ENCODE results near the gene NPW. TPM values are rescaled to one million over a fixed set of nuclear protein-coding genes. Genes with fewer than 3 reads are reported as not detected.
A peak's percentile ranks its signal among the peaks of the same experiment; 100 is the strongest.

Gene NPW
- polyA plus RNA-seq, 3 donors, result 0.54 to 0.68 TPM; not detected in 1

DNA sequence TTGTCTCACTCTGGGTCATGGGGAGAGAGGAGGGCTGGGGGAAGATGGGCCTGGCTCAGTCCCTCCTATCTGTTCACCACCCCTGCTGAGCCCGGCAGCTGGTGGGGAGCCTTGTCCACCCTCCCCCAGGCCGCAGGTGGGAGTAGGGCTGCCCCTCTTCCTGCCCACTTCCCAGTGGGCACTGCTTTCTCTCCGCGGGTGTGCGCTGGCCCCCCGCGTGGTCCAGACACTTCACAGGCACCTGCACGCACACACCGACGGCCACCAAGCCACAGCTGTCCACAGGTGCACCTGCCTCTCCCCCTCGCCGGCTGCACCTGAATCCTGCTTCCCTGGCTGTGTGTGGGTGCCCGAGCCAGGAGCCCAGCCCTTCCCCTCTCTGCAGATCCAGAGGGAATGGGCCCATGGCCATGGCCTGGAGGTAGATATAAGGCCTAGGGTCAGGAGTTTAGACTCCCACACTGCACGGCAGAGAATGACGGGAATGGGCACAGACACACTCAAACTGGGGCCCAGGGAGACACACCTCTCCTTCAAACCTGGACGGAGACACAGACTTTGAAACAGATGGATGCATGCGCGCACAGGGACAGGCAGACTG lies 9.1 kb downstream of the NPW start:
- 59 to 82% (median 69%) methylated on average over 16 to 18 of the region's 18 CpGs for WGBS, 3 donors

DNA sequence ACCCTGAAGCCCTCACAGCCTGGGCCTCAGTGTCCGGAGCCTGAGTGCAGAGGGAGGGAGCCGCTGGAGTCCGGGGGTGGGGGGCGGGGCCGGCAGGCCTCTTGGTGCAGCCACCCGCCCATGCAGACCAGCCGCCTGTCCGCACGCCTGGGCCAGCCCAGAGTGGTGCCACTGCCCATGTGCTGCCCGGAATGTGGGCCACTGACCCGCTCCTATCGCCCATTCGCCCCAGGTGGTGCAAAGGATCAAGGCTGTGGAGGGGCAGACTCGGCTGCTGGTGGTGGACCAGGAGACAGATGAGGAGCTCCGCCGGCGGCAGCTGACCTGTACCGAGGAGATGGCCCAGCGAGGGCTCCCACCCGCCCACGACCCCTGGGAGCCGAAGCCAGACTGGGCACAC lies 9.8 kb downstream of the NPW start:
- H3K27ac ChIP-seq (ENCODE audit: low read depth, low read length), result no peak overlapping the region
- WGBS, 3 donors, result 58 to 91% (median 79%) methylated on average over 21 to 22 of the region's 22 CpGs

More for the DNA sequence above, 9.1 kb downstream of the NPW start:
- H3K27ac ChIP-seq (ENCODE audit: low read depth, low read length), result no peak overlapping the region

DNA sequence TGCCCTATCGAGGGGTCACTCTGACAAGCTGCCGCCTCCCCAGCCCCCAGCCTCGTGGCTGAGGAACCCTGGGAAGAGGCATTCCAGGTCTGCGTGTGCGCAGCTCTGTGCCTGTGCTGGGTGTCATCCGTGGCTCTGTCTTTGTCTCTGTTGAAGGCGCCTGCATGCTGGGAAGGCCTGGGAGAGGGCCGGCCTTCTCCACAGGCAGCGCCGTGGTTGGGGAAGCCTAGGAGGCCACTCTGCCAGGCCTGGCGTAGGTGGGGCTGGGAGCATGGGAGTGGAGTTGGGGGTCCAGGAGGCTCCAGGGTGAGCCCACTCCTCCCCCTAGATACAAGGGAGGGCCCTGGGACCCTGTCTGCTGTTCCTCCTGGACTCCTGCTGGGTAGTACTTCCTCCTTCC lies 10.5 kb downstream of the NPW start:
- H3K27ac ChIP-seq (ENCODE audit: low read depth, low read length), result no peak overlapping the region
- 76 to 88% (median 82%) methylated on average over 11 of the region's 11 CpGs for WGBS, 3 donors

DNA sequence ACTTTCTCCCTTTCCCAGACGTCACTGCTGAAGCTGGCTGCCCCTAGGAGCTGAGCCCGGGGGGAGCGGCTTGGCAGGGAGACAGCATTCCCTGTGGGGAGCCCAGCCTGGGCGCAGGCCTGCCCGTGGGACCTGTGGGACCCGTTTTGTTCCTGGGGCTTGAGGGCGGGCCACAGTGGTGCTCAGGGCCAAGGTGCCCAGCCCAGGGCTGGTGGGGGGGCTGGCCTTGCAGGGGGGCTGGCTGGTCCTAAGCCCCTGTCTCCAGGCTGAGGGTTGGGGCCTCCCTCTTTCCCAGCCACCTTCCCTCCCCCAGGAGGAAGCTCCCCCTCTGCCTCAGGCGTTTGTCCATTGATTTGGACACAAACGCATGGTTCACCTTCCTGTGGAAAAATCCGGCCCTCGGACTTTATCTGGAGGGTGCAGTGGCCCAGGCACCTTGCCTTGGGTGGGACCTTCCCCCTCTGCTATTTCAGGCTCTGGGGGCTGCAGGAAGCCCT lies 11.5 kb downstream of the NPW start:
- H3K27ac ChIP-seq (ENCODE audit: low read depth, low read length), result no peak overlapping the region
- WGBS, 3 donors, result 55 to 75% (median 59%) methylated on average over 9 to 11 of the region's 11 CpGs

DNA sequence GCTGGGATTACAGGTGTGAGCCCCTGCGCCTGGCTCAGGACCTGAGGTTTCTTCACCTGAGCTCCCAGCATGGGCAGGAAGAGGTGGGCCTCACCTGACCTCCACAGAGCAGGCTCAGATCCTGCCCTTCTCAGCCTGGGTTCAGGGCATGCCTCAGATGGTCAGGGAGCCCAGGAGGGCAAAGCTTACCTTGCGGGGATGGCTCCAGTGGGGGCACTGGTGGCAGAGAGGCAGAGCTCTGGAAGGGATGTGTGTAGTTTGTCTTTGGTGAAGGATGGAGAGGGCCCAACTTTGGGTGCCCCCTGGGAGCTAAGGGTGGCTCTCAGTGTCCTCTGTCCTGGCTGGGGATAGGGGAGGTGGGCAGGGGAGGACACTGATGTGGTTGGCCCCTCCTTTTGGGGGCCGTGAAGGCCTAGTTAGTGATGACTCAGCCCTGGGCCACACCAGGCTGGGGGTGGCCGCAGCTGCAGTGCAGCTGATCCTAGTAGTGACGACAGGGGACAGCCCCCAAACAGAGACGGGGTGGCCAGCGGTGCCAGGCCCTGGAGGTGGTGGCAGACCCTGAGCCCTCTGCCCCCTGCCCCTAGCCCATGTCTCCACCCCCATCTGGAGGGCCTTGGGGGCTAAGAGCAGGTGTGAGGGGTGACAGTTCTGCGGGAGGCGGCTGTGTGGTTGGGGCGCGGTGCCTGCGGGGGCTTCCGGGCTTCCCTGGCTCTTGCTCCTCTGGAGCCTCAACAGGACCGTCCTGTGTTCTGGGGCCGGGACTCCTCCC lies 12.9 kb downstream of the NPW start:
- peak overlapping the region; percentile 76 for H3K27ac ChIP-seq (ENCODE audit: low read depth, low read length)
- WGBS, 3 donors, result 47 to 81% (median 57%) methylated on average over 15 of the region's 15 CpGs

DNA sequence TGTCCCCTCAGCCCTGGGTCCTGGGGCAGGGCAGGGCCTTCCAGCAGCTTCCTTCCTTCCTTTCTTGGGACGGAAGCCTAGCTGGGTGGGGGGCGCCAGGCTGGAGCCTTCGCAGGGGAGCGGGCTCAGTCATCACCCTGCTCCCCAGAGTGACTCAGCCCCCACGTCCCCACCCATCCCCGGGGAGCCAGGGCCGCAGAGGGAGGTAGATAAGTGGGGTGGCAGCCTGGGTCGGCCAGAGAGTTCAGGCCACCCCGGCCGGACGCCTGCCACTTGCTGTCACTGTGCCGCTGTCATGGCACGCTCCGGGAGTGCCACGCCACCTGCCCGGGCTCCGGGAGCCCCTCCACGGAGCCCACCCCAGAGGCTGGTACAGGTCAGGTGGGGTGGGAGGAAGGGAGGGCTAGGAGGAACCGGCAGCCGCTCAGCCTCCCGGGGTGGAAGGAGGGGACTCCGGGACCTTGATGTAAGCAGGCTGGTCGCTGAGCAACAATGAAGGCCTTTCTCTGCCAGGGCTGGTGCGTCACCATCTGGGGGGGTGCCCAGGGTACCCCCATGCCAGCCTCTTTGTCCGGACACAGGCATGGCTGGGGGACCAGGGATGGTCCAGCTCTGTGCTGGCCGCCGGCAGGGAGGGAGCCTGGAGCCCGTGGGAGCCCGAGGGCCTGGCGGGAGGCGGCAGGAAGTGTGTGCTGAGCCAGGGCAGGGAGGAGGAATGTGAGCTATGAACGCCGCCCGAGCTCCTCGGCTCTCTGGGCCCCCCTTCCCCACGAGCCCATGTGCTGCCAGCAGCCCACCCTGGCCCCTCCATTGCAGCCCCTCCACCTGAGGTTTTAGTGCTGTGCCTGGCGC lies 13.7 kb downstream of the NPW start:
- 9 to 41% (median 16%) methylated on average over 33 to 37 of the region's 37 CpGs for WGBS, 3 donors

DNA sequence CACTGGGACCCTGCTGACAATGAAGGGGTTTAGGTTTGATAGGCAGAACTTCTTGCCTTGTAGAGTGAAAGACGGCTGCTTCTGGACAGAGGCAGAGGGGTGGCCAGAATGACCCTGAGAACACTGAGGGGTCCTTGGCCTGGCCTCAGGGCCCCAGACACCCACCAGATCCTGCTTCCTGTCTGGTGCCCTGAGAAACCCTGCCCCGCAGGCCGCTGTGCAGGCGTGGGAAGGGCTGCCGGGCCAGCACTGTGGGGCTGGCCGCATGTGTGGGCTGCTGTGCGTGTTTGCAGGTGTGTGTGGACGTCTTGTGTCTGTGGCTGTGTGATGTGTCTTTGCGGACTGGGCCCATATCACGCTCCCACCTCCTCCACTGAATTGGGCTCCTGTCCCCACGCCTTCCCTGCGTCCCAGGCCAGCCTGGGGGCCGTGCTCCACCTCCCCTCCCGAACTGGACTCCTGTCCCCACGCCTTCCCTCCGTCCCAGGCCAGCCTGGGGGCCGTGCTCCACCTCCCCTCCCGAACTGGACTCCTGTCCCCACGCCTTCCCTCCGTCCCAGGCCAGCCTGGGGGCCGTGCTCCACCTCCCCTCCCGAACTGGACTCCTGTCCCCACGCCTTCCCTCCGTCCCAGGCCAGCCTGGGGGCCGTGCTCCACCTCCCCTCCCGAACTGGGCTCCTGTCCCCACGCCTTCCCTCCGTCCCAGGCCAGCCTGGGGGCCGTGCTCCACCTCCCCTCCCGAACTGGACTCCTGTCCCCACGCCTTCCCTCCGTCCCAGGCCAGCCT lies 14.5 kb downstream of the NPW start:
- peak overlapping the region; percentile 75 for H3K27ac ChIP-seq (ENCODE audit: low read depth, low read length)
- WGBS, 3 donors, result 38 to 74% (median 40%) methylated on average over 13 to 16 of the region's 32 CpGs

More for the DNA sequence above, 13.7 kb downstream of the NPW start:
- H3K27ac ChIP-seq (ENCODE audit: low read depth, low read length), result peak overlapping the region; percentile 76

DNA sequence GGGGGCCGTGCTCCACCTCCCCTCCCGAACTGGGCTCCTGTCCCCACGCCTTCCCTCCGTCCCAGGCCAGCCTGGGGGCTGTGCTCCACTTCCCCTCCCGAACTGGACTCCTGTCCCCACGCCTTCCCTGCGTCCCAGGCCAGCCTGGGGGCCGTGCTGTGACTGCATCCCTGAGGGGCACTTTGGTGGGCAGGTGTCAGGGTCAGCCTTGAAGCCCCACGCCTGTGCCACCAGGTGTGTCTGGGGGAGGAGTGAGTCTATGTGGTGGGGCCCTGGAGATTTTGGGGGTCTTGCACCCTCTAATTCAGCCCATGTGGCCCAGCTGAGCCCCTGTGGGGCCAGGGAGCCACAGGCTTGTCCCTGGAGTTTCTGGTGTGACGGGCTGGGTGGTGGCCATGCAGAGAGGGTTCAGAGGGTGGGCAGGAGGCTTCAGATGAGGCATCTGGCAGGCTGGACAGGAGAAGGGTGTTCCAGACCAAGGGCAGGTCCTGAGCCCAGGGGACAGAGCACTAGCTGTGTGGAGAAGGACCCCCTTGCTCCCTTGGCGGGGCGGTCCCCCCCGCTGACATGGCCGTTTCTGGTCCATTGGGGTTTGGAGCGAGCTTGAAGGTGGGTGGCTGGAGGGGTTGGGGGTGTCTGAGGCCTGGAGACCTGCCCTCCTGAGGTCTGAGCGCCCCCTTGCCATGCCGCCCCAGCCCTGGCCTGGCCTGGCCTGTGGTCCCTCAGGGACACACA lies 15.3 kb downstream of the NPW start:
- 58 to 78% (median 65%) methylated on average over 14 to 17 of the region's 17 CpGs for WGBS, 3 donors
- peak overlapping the region; percentile 57 for H3K27ac ChIP-seq (ENCODE audit: low read depth, low read length)

DNA sequence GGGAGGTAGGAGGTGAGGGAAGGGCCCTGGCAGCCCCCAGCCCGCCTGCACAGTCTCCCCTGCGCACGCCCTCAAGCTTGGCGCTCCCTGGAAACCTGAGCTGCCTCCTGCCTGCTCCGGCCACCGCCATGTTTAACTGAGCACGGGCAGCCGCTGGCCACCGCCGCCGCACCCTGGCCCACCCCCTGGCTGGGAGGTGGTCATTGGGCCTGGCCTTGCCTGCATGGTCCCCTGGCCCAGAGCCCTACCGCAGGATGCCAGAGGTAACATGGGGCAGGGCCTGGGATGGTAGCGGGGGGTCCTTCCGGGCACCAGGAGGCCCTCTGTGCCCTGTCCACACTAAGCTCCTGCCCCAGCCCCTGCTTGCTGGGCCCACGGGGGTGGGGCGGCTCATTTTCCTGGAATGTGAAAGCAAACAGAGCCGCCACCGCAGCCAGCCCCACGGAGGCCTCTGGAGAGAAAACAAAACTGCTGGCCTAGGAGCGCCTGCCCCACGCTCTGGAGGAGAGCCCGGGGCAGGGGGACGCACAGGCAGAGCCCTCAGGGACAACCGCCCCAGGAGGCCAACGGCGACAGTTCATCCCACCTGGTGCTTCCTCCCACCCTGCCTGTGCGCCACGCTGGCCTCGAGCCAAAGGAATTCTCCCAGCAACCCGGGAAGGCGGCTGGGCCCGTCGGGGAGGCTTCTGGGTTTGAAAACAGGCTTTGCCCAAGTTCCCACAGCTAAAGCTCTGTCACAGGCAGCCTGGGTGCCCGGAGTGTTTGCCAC lies 16.0 kb downstream of the NPW start:
- peak overlapping the region; percentile 57 for H3K27ac ChIP-seq (ENCODE audit: low read depth, low read length)
- WGBS, 3 donors, result 32 to 48% (median 42%) methylated on average over 29 to 34 of the region's 34 CpGs

DNA sequence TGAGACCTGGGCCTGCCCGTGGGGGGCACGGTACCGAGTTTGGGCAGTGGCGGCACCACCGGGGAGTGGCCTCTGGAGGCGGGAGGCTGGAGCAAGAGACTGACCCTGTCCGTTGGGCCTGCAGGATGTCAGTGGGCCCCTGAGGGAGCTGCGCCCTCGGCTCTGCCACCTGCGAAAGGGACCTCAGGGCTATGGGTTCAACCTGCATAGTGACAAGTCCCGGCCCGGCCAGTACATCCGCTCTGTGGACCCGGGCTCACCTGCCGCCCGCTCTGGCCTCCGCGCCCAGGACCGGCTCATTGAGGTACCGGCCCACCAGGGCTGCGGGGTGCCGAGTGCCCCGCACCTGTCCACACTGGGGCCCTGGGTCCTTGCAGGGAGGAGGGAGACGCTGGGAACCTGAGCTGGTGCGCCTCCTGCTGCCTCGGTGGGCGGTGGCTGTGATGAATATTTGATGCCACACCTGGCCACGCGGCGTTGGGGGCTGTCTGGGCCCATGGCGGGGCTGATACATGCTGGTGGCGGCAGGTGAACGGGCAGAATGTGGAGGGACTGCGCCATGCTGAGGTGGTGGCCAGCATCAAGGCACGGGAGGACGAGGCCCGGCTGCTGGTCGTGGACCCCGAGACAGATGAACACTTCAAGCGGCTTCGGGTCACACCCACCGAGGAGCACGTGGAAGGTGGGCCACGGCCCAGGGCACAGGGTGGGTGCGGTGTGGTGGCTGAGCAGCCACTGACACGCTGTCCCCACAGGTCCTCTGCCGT lies 16.8 kb downstream of the NPW start:
- H3K27ac ChIP-seq (ENCODE audit: low read depth, low read length), result no peak overlapping the region
- WGBS, 3 donors, result 83 to 88% (median 85%) methylated on average over 43 to 47 of the region's 47 CpGs

DNA sequence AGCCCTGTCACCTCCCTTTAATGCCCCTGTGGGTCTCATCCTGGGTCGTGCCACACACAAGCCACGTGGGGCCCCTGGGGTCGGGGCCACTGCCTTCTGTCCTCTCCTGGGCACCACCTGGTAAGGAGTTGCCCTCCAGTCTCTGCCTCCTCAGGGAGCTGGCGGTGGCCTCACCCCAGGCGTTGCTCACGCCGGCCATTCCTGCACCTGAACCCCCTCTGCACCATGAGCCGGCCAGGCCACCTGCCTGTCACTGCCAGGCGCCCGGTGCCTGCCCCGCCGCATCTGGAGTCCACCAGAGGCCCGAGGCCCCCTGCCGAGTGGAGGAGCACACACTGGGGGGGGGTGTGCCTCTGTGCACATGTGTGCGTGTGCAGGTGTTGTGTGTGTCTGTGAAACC lies 17.5 kb downstream of the NPW start:
- WGBS, 3 donors, result 90 to 91% (median 90%) methylated on average over 15 of the region's 15 CpGs
- no peak overlapping the region for H3K27ac ChIP-seq (ENCODE audit: low read depth, low read length)

DNA sequence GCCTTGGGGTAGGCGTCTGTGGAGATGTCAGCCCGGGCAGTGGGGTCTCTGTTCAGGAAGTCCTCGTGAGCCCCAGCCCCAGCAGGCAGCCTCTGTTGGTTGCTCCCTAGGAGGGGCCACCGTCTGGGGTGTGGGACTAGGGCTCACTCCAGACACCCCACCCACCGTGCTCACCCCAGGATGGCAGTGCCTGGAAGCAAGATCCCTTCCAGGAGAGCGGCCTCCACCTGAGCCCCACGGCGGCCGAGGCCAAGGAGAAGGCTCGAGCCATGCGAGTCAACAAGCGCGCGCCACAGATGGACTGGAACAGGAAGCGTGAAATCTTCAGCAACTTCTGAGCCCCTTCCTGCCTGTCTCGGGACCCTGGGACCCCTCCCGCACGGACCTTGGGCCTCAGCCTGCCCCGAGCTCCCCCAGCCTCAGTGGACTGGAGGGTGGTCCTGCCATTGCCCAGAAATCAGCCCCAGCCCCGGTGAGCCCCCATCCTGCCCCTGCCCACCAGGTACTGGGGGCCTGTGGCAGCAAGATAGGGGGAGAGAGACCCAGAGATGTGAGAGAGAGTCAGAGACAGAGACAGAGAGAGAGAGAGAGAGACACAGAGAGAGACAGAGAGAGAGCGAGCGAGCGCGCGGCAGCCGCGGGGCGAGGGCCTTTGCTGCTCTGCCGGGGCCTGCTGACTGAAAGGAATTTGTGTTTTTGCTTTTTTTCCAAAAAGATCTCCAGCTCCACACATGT lies 18.2 kb downstream of the NPW start:
- 69 to 84% (median 77%) methylated on average over 29 of the region's 29 CpGs for WGBS, 3 donors
- no peak overlapping the region for H3K27ac ChIP-seq (ENCODE audit: low read depth, low read length)

DNA sequence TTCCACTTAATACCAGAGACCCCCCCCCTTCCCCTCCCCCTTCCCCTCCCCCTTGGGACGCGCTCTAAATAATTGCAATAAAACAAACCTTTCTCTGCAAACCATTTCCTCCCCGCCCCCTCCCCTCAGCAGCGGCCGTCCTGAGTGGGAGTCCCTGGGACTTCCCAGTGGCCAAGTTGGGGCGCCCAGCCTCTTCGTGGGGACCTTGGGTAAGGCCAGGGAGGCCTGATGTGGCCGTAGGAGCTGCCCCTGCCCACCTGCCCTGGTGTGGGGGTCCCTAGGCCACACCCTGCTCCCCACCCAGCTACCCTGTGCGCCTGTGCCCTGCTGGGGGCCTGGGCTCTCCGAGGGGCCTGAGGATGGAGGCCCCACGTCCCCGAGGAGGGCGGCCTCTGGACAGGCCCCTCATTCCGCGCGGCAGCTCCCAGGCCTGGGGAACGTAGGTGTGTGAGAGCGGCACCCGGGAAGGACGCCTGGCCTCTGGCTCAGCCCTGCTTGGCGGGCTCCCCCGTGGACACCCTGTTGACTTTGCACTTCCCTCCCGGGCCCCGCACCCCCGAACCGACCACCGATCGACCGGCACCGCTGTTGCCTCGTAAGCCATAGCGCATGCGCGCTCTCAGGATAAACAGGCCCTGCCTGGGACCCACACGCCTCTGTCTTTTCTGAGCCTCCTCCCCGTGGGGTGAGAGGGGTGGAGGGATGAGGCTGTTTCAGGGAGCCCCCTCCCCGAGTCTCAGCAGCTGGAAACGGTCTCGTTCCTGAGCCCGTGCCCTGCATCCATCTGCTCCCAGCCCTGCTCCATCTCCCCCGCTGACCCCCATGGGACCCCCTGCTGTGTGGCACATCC lies 19.0 kb downstream of the NPW start:
- H3K27ac ChIP-seq (ENCODE audit: low read depth, low read length), result no peak overlapping the region
- WGBS, 3 donors, result 57 to 74% (median 65%) methylated on average over 29 to 41 of the region's 41 CpGs

DNA sequence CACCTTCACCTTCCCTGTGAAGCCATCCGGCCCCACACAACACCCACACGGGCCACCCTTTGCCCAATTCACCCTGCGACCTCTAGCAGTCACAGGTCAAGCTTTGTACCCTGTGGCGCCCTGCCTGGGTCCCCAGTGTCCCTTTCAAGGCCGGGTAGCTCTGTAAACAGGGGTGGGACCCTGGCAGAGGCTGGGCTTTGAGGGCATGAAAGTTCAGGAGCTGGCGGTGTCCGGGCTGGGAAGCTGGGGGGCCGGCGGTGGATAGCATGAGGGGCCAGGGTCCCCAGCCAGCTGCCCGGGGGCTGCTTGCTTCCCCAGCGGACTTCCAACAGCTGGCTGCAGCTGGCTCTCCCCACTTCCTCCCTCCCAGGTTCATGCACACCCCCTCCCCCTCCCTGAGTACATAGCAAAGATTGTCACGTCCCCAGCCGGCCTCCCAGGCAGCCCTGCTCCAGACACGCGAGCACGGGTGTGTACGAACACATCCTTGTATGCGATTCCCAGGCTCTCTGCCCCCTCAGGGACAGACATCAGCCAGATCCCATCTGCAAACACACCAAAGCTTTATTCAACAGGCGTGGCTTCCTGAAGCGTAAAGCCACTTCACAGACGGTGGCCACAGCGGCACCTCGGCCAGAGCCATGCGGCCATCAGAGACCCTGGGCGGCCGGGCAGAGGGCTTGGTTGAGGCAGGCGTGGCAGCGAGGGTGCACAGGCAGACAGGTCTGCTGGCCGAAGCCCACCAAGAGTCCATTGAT lies 19.9 kb downstream of the NPW start:
- WGBS, 3 donors, result 32 to 66% (median 51%) methylated on average over 28 to 29 of the region's 29 CpGs
- H3K27ac ChIP-seq (ENCODE audit: low read depth, low read length), result no peak overlapping the region

Measured in adipose tissue (tissue), 3 donors.